ENCODE measurements around the gene RTCA. TPM values are rescaled to one million over a fixed set of nuclear protein-coding genes. Genes with fewer than 3 reads are reported as not detected.
"Not testable (repeated sequence)": the region's sequence is repeated elsewhere in the genome, so short reads cannot be mapped to it uniquely, and the experiment has no call there.

Gene RTCA
- total RNA-seq, 1 experiment from 2014 or later: 60.4 TPM

DNA sequence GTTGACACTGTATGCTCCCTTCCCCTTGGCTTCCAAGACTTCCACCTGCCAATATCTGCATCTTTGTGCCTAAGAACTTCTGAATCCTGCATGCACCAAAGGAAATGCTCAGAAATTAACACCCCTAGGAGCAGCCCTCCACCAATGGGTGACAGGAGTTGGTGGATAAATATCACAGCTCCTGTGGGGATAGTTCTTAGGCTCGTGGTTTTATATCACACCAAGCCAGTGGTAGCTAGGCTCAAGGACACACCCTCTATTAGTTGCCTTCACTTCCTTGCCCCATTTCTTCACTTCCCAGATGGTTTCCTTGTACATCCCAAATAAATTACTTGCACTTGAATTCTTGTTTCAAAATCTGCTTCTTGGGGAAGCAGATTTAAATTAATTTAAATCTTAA is 69.4 kb downstream of the RTCA start:
- CTCF ChIA-PET: no interaction called here

DNA sequence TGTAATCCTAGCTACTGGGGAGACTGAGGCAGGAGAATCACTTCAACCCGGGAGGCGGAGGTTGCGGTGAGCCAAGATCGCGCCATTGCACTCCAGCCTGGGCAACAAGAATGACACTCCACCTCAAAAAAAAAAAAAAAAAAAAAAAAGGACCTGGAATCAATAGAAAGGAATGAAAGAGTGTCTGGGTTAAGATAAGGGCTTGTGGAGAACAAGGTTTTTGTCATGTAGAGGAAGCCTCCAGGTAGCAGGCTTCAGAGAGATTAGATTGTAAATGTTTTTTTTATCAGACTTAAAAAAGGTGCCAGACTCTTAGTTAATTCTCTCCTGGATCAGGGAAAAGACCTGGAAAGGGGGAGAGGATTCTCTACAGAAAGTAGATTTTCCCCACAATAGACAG is 71.9 kb downstream of the RTCA start:
- H3K27ac Mint-ChIP-seq (ENCODE audit: low read depth, unreplicated experiment); H3K9me3 Mint-ChIP-seq (ENCODE audit: unreplicated experiment); intact Hi-C loops (cut with micrococcal nuclease); H3K27me3 Mint-ChIP-seq (ENCODE audit: insufficient read depth, unreplicated experiment); H3K4me1 Mint-ChIP-seq (ENCODE audit: insufficient read depth, unreplicated experiment); DNase-seq (ENCODE audit: unreplicated experiment); H3K4me3 Mint-ChIP-seq (ENCODE audit: unreplicated experiment); H3K36me3 Mint-ChIP-seq (ENCODE audit: insufficient read depth, unreplicated experiment); BruUV-seq (replicated peaks): not testable (repeated sequence)
- ChIA-PET POLR2A (interaction anchor here (1.6 kb wide), 1 partner anchor 15 kb away, joined by 3 read pairs; the partner anchor contains the start of gene CDC14A), CTCF (interaction anchor here (0.6 kb wide), 1 partner anchor 1081 kb away, joined by 3 read pairs; no protein-coding TSS in a partner anchor)

More for the DNA sequence above, 69.4 kb downstream of the RTCA start:
- POLR2A ChIA-PET: no interaction called here
- TF ChIP-seq, protein P1, sequence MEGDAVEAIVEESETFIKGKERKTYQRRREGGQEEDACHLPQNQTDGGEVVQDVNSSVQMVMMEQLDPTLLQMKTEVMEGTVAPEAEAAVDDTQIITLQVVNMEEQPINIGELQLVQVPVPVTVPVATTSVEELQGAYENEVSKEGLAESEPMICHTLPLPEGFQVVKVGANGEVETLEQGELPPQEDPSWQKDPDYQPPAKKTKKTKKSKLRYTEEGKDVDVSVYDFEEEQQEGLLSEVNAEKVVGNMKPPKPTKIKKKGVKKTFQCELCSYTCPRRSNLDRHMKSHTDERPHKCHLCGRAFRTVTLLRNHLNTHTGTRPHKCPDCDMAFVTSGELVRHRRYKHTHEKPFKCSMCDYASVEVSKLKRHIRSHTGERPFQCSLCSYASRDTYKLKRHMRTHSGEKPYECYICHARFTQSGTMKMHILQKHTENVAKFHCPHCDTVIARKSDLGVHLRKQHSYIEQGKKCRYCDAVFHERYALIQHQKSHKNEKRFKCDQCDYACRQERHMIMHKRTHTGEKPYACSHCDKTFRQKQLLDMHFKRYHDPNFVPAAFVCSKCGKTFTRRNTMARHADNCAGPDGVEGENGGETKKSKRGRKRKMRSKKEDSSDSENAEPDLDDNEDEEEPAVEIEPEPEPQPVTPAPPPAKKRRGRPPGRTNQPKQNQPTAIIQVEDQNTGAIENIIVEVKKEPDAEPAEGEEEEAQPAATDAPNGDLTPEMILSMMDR (IDR thresholded peaks at IDR 0.05; ENCODE audit: unreplicated experiment): no peak
- H3K4me3 Mint-ChIP-seq (ENCODE audit: unreplicated experiment): no peak overlapping the region
- DNase-seq (ENCODE audit: unreplicated experiment): no peak
- no peaks in the 10 kb centered on the region for H3K9me3 Mint-ChIP-seq (ENCODE audit: unreplicated experiment)
- H3K27me3 Mint-ChIP-seq (ENCODE audit: insufficient read depth, unreplicated experiment): no peaks in the 10 kb centered on the region
- no peak overlapping the region for H3K27ac Mint-ChIP-seq (ENCODE audit: low read depth, unreplicated experiment)
- H3K36me3 Mint-ChIP-seq (ENCODE audit: insufficient read depth, unreplicated experiment): no peaks in the 10 kb centered on the region
- intact Hi-C loops (cut with micrococcal nuclease): no loop called here
- no TSS peak for BruUV-seq (replicated peaks)
- H3K4me1 Mint-ChIP-seq (ENCODE audit: insufficient read depth, unreplicated experiment): no peaks in the 10 kb centered on the region

DNA sequence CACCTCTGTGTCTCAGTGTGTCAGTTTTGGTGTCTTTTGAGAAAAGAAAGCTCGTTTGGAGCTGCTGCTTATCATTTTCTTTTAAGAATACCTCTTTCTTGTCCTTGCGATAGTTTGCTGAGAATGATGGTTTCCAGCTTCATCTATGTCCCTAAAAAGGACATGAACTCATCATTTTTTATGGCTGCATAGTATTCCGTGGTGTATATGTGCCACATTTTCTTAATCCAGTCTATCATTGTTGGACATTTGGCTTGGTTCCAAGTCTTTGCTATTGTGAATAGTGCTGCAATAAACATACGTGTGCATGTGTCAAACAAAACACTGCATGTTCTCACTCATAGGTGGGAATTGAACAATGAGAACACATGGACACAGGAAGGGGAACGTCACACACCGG is 73.7 kb downstream of the RTCA start:
- CTCF ChIA-PET: not testable (repeated sequence)
- POLR2A ChIA-PET: interaction anchor here (0.6 to 0.8 kb wide), 2 partner anchors 530 to 1602 kb away, joined by 3 to 4 read pairs; no protein-coding TSS in a partner anchor

DNA sequence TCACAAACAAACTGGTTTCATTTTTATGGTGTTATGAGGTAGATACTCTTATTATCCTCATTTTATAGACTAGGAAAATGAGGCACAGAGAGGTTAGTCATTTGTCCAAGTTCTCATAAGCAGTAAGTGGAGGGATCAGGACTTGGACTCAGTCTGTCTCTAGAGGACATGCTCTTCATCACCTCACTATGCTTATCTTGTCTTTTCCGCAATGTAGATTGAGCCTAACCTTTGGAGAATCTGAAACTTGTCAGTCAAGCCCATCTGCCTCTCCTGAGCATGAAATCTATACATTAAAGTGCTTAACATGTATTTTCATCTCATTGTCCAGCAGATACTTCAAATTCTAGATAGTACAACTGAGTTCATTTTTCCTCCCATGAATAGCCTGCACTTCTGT is 74.5 kb downstream of the RTCA start:
- no peaks in the 10 kb centered on the region for H3K27me3 Mint-ChIP-seq (ENCODE audit: insufficient read depth, unreplicated experiment)
- no peaks in the 10 kb centered on the region for H3K9me3 Mint-ChIP-seq (ENCODE audit: unreplicated experiment)
- DNase-seq (ENCODE audit: unreplicated experiment): no peak
- no peak overlapping the region for H3K27ac Mint-ChIP-seq (ENCODE audit: low read depth, unreplicated experiment)
- ChIA-PET CTCF (no interaction called here), POLR2A (no interaction called here)
- H3K36me3 Mint-ChIP-seq (ENCODE audit: insufficient read depth, unreplicated experiment): no peaks in the 10 kb centered on the region
- H3K4me3 Mint-ChIP-seq (ENCODE audit: unreplicated experiment): no peak overlapping the region
- intact Hi-C loops (cut with micrococcal nuclease): no loop called here
- TF ChIP-seq, protein P1 (IDR thresholded peaks at IDR 0.05; ENCODE audit: unreplicated experiment): no peak
- no peaks in the 10 kb centered on the region for H3K4me1 Mint-ChIP-seq (ENCODE audit: insufficient read depth, unreplicated experiment)
- BruUV-seq (replicated peaks): no TSS peak

More for the DNA sequence above, 73.7 kb downstream of the RTCA start:
- H3K36me3 Mint-ChIP-seq (ENCODE audit: insufficient read depth, unreplicated experiment); DNase-seq (ENCODE audit: unreplicated experiment); H3K4me1 Mint-ChIP-seq (ENCODE audit: insufficient read depth, unreplicated experiment); H3K4me3 Mint-ChIP-seq (ENCODE audit: unreplicated experiment); H3K9me3 Mint-ChIP-seq (ENCODE audit: unreplicated experiment); H3K27me3 Mint-ChIP-seq (ENCODE audit: insufficient read depth, unreplicated experiment); H3K27ac Mint-ChIP-seq (ENCODE audit: low read depth, unreplicated experiment); intact Hi-C loops (cut with micrococcal nuclease); BruUV-seq (replicated peaks): not testable (repeated sequence)

DNA sequence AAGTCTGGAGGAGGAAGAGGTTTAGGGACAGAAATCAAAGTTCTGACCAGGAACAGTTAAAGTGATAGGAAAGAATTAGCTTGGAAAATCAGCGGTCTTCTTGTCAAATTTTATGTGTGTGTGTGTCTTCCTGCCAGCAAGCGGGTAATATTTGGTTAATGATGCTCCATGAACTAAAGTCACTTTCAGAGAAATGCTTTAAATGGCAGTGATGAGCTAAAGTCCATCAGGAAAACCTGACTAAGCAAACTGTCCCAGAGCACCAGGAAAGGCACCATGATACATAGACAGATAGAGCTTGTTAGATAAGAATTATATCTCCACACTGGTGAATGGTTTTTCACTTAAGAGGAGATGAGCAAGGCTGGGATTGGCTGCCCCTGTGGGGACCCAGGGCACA is 76.3 kb downstream of the RTCA start:
- ChIA-PET POLR2A (no interaction called here), CTCF (interaction anchor here (0.9 to 1.0 kb wide), 2 partner anchors 22 to 560 kb away, joined by 3 to 4 read pairs; no protein-coding TSS in a partner anchor)
- TF ChIP-seq, protein P1 (IDR thresholded peaks at IDR 0.05; ENCODE audit: unreplicated experiment): no peak
- Mint-ChIP-seq H3K27ac (ENCODE audit: low read depth, unreplicated experiment) (no peak overlapping the region), H3K9me3 (ENCODE audit: unreplicated experiment) (no peaks in the 10 kb centered on the region), H3K36me3 (ENCODE audit: insufficient read depth, unreplicated experiment) (no peaks in the 10 kb centered on the region), H3K27me3 (ENCODE audit: insufficient read depth, unreplicated experiment) (no peaks in the 10 kb centered on the region), H3K4me3 (ENCODE audit: unreplicated experiment) (no peak overlapping the region), H3K4me1 (ENCODE audit: insufficient read depth, unreplicated experiment) (no peaks in the 10 kb centered on the region)
- BruUV-seq (replicated peaks): no TSS peak
- intact Hi-C loops (cut with micrococcal nuclease): no loop called here
- DNase-seq (ENCODE audit: unreplicated experiment): no peak

Small RNA genes lying within 50 kb of the gene (microRNA-seq; reads per million reads assigned to microRNA genes)
- gene MIR553: not detected

Other genes with a start within 250 kb of the RTCA start
- 6.6 and 7.5 TPM in 2 replicates for gene SASS6, start 133.3 kb upstream of the RTCA start, total RNA-seq (2022)
- gene TRMT13, start 133.1 kb upstream of the RTCA start, total RNA-seq (2022): 24.2 and 25.5 TPM in 2 replicates
- 0.65 and 0.74 TPM in 2 replicates for gene LRRC39, start 88.0 kb upstream of the RTCA start, total RNA-seq (2022)
- 9.1 and 11.0 TPM in 2 replicates for gene DBT, start 16.4 kb upstream of the RTCA start, total RNA-seq (2022)
- gene CDC14A, start 86.3 kb downstream of the RTCA start, total RNA-seq (2022): 2.6 and 3.6 TPM in 2 replicates

All from MCF 10A (cell line).